ENCODE data around the gene RGS17.

The RGS17 gene

GRCh38 chr6:153024709-153025017 lies 106.4 kb downstream of the RGS17 start:
- no peak for DNase-seq (ENCODE audit: low spot score)
- TF ChIP-seq, protein P1, sequence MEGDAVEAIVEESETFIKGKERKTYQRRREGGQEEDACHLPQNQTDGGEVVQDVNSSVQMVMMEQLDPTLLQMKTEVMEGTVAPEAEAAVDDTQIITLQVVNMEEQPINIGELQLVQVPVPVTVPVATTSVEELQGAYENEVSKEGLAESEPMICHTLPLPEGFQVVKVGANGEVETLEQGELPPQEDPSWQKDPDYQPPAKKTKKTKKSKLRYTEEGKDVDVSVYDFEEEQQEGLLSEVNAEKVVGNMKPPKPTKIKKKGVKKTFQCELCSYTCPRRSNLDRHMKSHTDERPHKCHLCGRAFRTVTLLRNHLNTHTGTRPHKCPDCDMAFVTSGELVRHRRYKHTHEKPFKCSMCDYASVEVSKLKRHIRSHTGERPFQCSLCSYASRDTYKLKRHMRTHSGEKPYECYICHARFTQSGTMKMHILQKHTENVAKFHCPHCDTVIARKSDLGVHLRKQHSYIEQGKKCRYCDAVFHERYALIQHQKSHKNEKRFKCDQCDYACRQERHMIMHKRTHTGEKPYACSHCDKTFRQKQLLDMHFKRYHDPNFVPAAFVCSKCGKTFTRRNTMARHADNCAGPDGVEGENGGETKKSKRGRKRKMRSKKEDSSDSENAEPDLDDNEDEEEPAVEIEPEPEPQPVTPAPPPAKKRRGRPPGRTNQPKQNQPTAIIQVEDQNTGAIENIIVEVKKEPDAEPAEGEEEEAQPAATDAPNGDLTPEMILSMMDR (IDR thresholded peaks at IDR 0.05; ENCODE audit: borderline replicate concordance, control extremely low read depth, extremely low read depth, insufficient read depth, missing control alignments) = no peak
- in situ Hi-C loops (cut with MboI; ENCODE audit: low sequenced_read_pairs, unreplicated experiment) = loop anchor here (10.0 kb wide), 2 partner anchors 70 to 160 kb away; no protein-coding TSS in a partner anchor

- peak; percentile 56 for DNase-seq (ENCODE audit: low spot score)
- in situ Hi-C loops (cut with MboI; ENCODE audit: low sequenced_read_pairs, unreplicated experiment) = loop anchor here (10.0 kb wide), 2 partner anchors 69 to 159 kb away; no protein-coding TSS in a partner anchor
- TF ChIP-seq, protein P1 (IDR thresholded peaks at IDR 0.05; ENCODE audit: borderline replicate concordance, control extremely low read depth, extremely low read depth, insufficient read depth, missing control alignments) = peak; percentile 75
Observed at GRCh38 chr6:153023977-153024708, 106.9 kb downstream of the RGS17 start.

GRCh38 chr6:153018355-153018754 lies 112.7 kb downstream of the RGS17 start:
- in situ Hi-C loops (cut with MboI; ENCODE audit: low sequenced_read_pairs, unreplicated experiment) = no loop called here
- TF ChIP-seq, protein P1 (IDR thresholded peaks at IDR 0.05; ENCODE audit: borderline replicate concordance, control extremely low read depth, extremely low read depth, insufficient read depth, missing control alignments) = no peak

GRCh38 chr6:153016846-153017245 lies 114.2 kb downstream of the RGS17 start:
- TF ChIP-seq, protein P1 (IDR thresholded peaks at IDR 0.05; ENCODE audit: borderline replicate concordance, control extremely low read depth, extremely low read depth, insufficient read depth, missing control alignments) = no peak
- in situ Hi-C loops (cut with MboI; ENCODE audit: low sequenced_read_pairs, unreplicated experiment) = no loop called here
- no peak for DNase-seq (ENCODE audit: low spot score)

More at GRCh38 chr6:153018355-153018754, 112.7 kb downstream of the RGS17 start:
- no peak for DNase-seq (ENCODE audit: low spot score)

DNA sequence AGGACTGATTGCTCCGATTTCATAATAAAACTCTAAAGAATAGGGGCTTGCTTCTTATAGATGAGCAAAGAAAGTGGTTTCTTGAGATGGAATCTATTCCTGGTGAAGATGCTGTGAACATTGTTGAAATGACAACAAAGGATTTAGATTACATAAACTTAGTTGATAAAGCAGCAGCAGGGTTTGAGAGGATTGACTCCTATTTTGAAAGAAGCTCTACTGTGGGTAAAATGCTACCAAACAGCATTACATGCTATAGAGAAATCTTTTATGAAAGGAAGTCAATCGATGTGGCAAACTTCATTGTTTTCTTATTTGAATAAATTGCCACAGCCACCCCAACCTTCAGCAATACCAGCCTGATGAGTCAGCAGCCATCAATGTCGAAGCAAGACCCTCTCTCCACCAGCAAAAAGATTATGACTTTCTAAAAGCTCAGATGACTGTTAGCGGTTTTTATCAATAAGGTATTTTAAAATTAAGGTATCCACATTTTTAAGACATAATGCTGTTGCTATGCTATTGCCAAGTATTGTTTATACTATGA lies 115.9 kb downstream of the RGS17 start:
- in situ Hi-C loops (cut with MboI; ENCODE audit: low sequenced_read_pairs, unreplicated experiment) = no loop called here
- TF ChIP-seq, protein P1 (IDR thresholded peaks at IDR 0.05; ENCODE audit: borderline replicate concordance, control extremely low read depth, extremely low read depth, insufficient read depth, missing control alignments) = no peak
- DNase-seq (ENCODE audit: low spot score) = no peak

- DNase-seq (ENCODE audit: low spot score) = no peak
- TF ChIP-seq, protein P1 (IDR thresholded peaks at IDR 0.05; ENCODE audit: borderline replicate concordance, control extremely low read depth, extremely low read depth, insufficient read depth, missing control alignments) = no peak
- in situ Hi-C loops (cut with MboI; ENCODE audit: low sequenced_read_pairs, unreplicated experiment) = no loop called here
Observed at GRCh38 chr6:153013438-153013837, 117.6 kb downstream of the RGS17 start.
